Trophoblast cell (in vitro differentiated cells and primary cell): ENCODE measurements around the gene XG.
"Not testable (repeated sequence)": the region's sequence is repeated elsewhere in the genome, so short reads cannot be mapped to it uniquely, and the experiment has no call there.

Experiments
- DNase-seq, 2 donors: peaks; one replicate each; pipeline ENCODE4 v3.0.0-alpha.2; 2016
- H2AFZ ChIP-seq: 2 replicates; pipeline ENCODE4 v1.6.1; 2013; ENCODE audit warnings: low read length, moderate library complexity, mild to moderate bottlenecking; ENCODE audit not compliant: insufficient read depth, poor library complexity
- H2AK5ac ChIP-seq: 2 replicates; pipeline ENCODE4 v1.6.1; 2013; ENCODE audit warnings: mild to moderate bottlenecking, low read length
- H2BK120ac ChIP-seq: 2 replicates; pipeline ENCODE4 v1.6.1; 2013; ENCODE audit warnings: low read length, mild to moderate bottlenecking, moderate library complexity; ENCODE audit not compliant: insufficient read depth, poor library complexity
- H2BK12ac ChIP-seq: 2 replicates; pipeline ENCODE4 v1.6.1; 2013; ENCODE audit warnings: mild to moderate bottlenecking, low read length, moderate library complexity
- H2BK5ac ChIP-seq: 2 replicates; pipeline ENCODE4 v1.6.1; 2013; ENCODE audit warnings: low read length, low read depth, moderate library complexity, mild to moderate bottlenecking; ENCODE audit not compliant: poor library complexity
- H3K14ac ChIP-seq: 2 replicates; pipeline ENCODE4 v1.6.1; 2013; ENCODE audit warnings: mild to moderate bottlenecking, low read length
- H3K18ac ChIP-seq: 2 replicates; pipeline ENCODE4 v1.6.1; 2013; ENCODE audit warnings: mild to moderate bottlenecking, low read length
- H3K23ac ChIP-seq: 2 replicates; pipeline ENCODE4 v1.6.1; 2013; ENCODE audit warnings: low read length
- H3K27ac ChIP-seq: 2 replicates; pipeline ENCODE4 v1.5.1; 2013; ENCODE audit warnings: low read depth, mild to moderate bottlenecking, inconsistent platforms, low read length, moderate library complexity
- H3K27me3 ChIP-seq: 2 replicates; pipeline ENCODE4 v1.6.1; 2013; ENCODE audit warnings: inconsistent platforms, mild to moderate bottlenecking, low read length, moderate library complexity; ENCODE audit not compliant: insufficient read depth
- H3K36me3 ChIP-seq, 2 experiments: 1 replicate in 1 of 2; 2 replicates in 1 of 2; pipeline ENCODE4 v1.6.1; 2013; ENCODE audit warnings: low read length in 2 of 2, mild to moderate bottlenecking in 2 of 2, moderate library complexity in 1 of 2; ENCODE audit not compliant: insufficient read depth in 2 of 2, control insufficient read depth in 1 of 2
- H3K4ac ChIP-seq: 2 replicates; pipeline ENCODE4 v1.6.1; 2013; ENCODE audit warnings: low read depth, mild to moderate bottlenecking, low read length, moderate library complexity
- H3K4me1 ChIP-seq, 2 experiments: 1 replicate in 1 of 2; 2 replicates in 1 of 2; pipeline ENCODE4 v1.6.1; 2013; ENCODE audit warnings: low read length in 2 of 2, mild to moderate bottlenecking in 2 of 2, moderate library complexity in 1 of 2; ENCODE audit not compliant: insufficient read depth in 2 of 2, control insufficient read depth in 1 of 2
- H3K4me2 ChIP-seq: 2 replicates; pipeline ENCODE4 v1.6.1; 2013; ENCODE audit warnings: inconsistent platforms, mild to moderate bottlenecking, low read length, moderate library complexity
- H3K4me3 ChIP-seq: 2 replicates; pipeline ENCODE4 v1.5.1; 2013; ENCODE audit warnings: mild to moderate bottlenecking, low read depth, low read length, inconsistent platforms
- H3K79me1 ChIP-seq: one replicate; pipeline ENCODE4 v1.6.1; 2013; ENCODE audit warnings: low read length
- H3K79me2 ChIP-seq: 2 replicates; pipeline ENCODE4 v1.6.1; 2013; ENCODE audit warnings: low read length, mild to moderate bottlenecking; ENCODE audit not compliant: control insufficient read depth, insufficient read depth, poor library complexity
- H3K9ac ChIP-seq: 2 replicates; pipeline ENCODE4 v1.6.1; 2013; ENCODE audit warnings: mild to moderate bottlenecking, low read length
- H3K9me3 ChIP-seq: 2 replicates; pipeline ENCODE4 v1.6.1; 2013; ENCODE audit warnings: low read depth, mild to moderate bottlenecking, control low read depth, inconsistent platforms, low read length; ENCODE audit not compliant: insufficient read depth
- H4K12ac ChIP-seq: 2 replicates; pipeline ENCODE4 v1.6.1; 2013; ENCODE audit warnings: low read depth, mild to moderate bottlenecking, low read length, moderate library complexity
- H4K8ac ChIP-seq: 2 replicates; pipeline ENCODE4 v1.6.1; 2013; ENCODE audit warnings: low read depth, mild to moderate bottlenecking, low read length, moderate library complexity
- H4K91ac ChIP-seq: one replicate; pipeline ENCODE4 v1.6.1; 2013; ENCODE audit warnings: low read depth, mild to moderate bottlenecking, low read length, moderate library complexity
- WGBS: extraction: QIAGEN DNeasy Blood & Tissue Kit; methylation state at CpG from one replicate; pipeline ENCODE4 v1.1.7; 2013; ENCODE audit warnings: missing lambda C conversion rate; ENCODE audit not compliant: insufficient read length, insufficient coverage; ENCODE audit errors: extremely low coverage; 5-methylcytosine and 5-hydroxymethylcytosine counted together

Gene XG

GRCh38 chrX:2767631-2768455 is 16.0 kb downstream of the XG start:
- H3K4me3 ChIP-seq, result no peak overlapping the region
- peak overlapping the region; percentile 29 for H3K4ac ChIP-seq
- H4K8ac ChIP-seq, result no peak overlapping the region
- peak overlapping the region; percentile 83 for H3K27ac ChIP-seq
- H4K91ac ChIP-seq, result peak overlapping the region; percentile 13
- peaks cover 6% of the 10 kb centered on the region for H3K79me1 ChIP-seq
- no peaks in the 10 kb centered on the region for H3K36me3 ChIP-seq
- no peaks in the 10 kb centered on the region for H3K27me3 ChIP-seq
- no peak overlapping the region for H2AK5ac ChIP-seq
- H2AFZ ChIP-seq, result no peak overlapping the region
- no peak overlapping the region for H3K9ac ChIP-seq
- peak overlapping the region; percentile 79 for H2BK120ac ChIP-seq
- peak overlapping the region; percentile 30 for H2BK12ac ChIP-seq
- peak overlapping the region; percentile 29 for H3K4me2 ChIP-seq
- DNase-seq, result peak; percentile 81 to 90
- peaks cover 16 to 17% of the 10 kb centered on the region in 2 experiments for H3K4me1 ChIP-seq
- peaks cover 2% of the 10 kb centered on the region for H3K9me3 ChIP-seq
- H2BK5ac ChIP-seq, result peak overlapping the region; percentile 79
- peak overlapping the region; percentile 41 for H3K14ac ChIP-seq
- peak overlapping the region; percentile 21 for H3K18ac ChIP-seq
- no peaks in the 10 kb centered on the region for H3K79me2 ChIP-seq
- WGBS, result no CpG with 5 or more reads among the region's 25 CpGs
- H4K12ac ChIP-seq, result no peak overlapping the region
- H3K23ac ChIP-seq, result no peak overlapping the region

GRCh38 chrX:2769615-2770014 is 17.8 kb downstream of the XG start:
- H3K79me2 ChIP-seq, result no peaks in the 10 kb centered on the region
- H3K9ac ChIP-seq, result no peak overlapping the region
- no peak overlapping the region for H2AFZ ChIP-seq
- no peak overlapping the region for H3K14ac ChIP-seq
- H3K36me3 ChIP-seq, result no peaks in the 10 kb centered on the region
- H3K23ac ChIP-seq, result no peak overlapping the region
- WGBS, result no CpG with 5 or more reads among the region's 1 CpG
- H3K79me1 ChIP-seq, result peaks cover 6% of the 10 kb centered on the region
- no peak overlapping the region for H3K4me3 ChIP-seq
- H2BK12ac ChIP-seq, result no peak overlapping the region
- no peak overlapping the region for H2AK5ac ChIP-seq
- no peak overlapping the region for H3K4ac ChIP-seq
- no peak overlapping the region for H3K27ac ChIP-seq
- H3K4me1 ChIP-seq, result peaks cover 16 to 17% of the 10 kb centered on the region in 2 experiments
- no peak overlapping the region for H3K4me2 ChIP-seq
- H3K27me3 ChIP-seq, result no peaks in the 10 kb centered on the region
- no peak overlapping the region for H4K12ac ChIP-seq
- H2BK5ac ChIP-seq, result no peak overlapping the region
- H4K8ac ChIP-seq, result no peak overlapping the region
- H4K91ac ChIP-seq, result no peak overlapping the region
- peaks cover 2% of the 10 kb centered on the region for H3K9me3 ChIP-seq
- H2BK120ac ChIP-seq, result no peak overlapping the region
- no peak overlapping the region for H3K18ac ChIP-seq
- DNase-seq, result no peak

GRCh38 chrX:2773166-2774055 is 21.6 kb downstream of the XG start:
- not testable (repeated sequence) for H2BK12ac ChIP-seq, H3K14ac ChIP-seq, H3K4me3 ChIP-seq, H3K4me1 ChIP-seq, H3K23ac ChIP-seq, H3K79me1 ChIP-seq, H3K4me2 ChIP-seq, DNase-seq, H3K27ac ChIP-seq, H3K9me3 ChIP-seq, H2AFZ ChIP-seq, H3K27me3 ChIP-seq, H2AK5ac ChIP-seq, H2BK5ac ChIP-seq, H4K8ac ChIP-seq, H3K4ac ChIP-seq, H3K9ac ChIP-seq, H4K91ac ChIP-seq, H4K12ac ChIP-seq, H3K18ac ChIP-seq, H3K79me2 ChIP-seq, H3K36me3 ChIP-seq, H2BK120ac ChIP-seq
- WGBS, result 94% methylated on average over 2 of the region's 10 CpGs

GRCh38 chrX:2774057-2774456 is 22.2 kb downstream of the XG start:
- H3K79me1 ChIP-seq, result no peaks in the 10 kb centered on the region
- H3K27me3 ChIP-seq, result no peaks in the 10 kb centered on the region
- no peaks in the 10 kb centered on the region for H3K79me2 ChIP-seq
- no peak overlapping the region for H3K4me3 ChIP-seq
- no peak overlapping the region for H3K14ac ChIP-seq
- no peak overlapping the region for H2BK12ac ChIP-seq
- H4K91ac ChIP-seq, result no peak overlapping the region
- no peak overlapping the region for H2AK5ac ChIP-seq
- H3K9me3 ChIP-seq, result no peaks in the 10 kb centered on the region
- WGBS, result no CpG with 5 or more reads among the region's 5 CpGs
- no peak for DNase-seq
- H4K12ac ChIP-seq, result no peak overlapping the region
- no peak overlapping the region for H3K18ac ChIP-seq
- no peak overlapping the region for H3K4ac ChIP-seq
- no peaks in the 10 kb centered on the region for H3K36me3 ChIP-seq
- H3K23ac ChIP-seq, result no peak overlapping the region
- no peak overlapping the region for H3K27ac ChIP-seq
- H4K8ac ChIP-seq, result no peak overlapping the region
- no peaks in the 10 kb centered on the region for H3K4me1 ChIP-seq
- H2AFZ ChIP-seq, result no peak overlapping the region
- H2BK120ac ChIP-seq, result no peak overlapping the region
- no peak overlapping the region for H3K9ac ChIP-seq
- H2BK5ac ChIP-seq, result no peak overlapping the region
- H3K4me2 ChIP-seq, result no peak overlapping the region
